ENCODE measurements around the gene ABCF1. TPM values are rescaled to one million over a fixed set of nuclear protein-coding genes. Genes with fewer than 3 reads are reported as not detected.

ABCF1 gene
- polyA plus RNA-seq, 1 donor from 2014 or later, result 19.5 TPM

Small RNA genes lying within 50 kb of the gene (small RNA-seq; reads per million reads assigned to genes)
- 4.3 to 18.3 (median 16.9) reads per million in 3 experiments for gene MIR877

Other genes with a start within 250 kb of the ABCF1 start
- 9.2 and 14.0 TPM in 2 replicates for gene TRIM39, start 244.5 kb upstream of the ABCF1 start, polyA plus RNA-seq
- 109 and 116 TPM in 2 replicates for gene RPP21, start 226.3 kb upstream of the ABCF1 start, polyA plus RNA-seq
- 0.14 and 0.51 TPM in 2 replicates for gene HLA-E, start 81.9 kb upstream of the ABCF1 start, polyA plus RNA-seq
- gene GNL1, start 15.0 kb upstream of the ABCF1 start, polyA plus RNA-seq, result 32.1 and 38.9 TPM in 2 replicates
- gene PRR3, start 14.1 kb upstream of the ABCF1 start, polyA plus RNA-seq, result 11.7 and 13.0 TPM in 2 replicates
- gene PPP1R10, start 45.8 kb downstream of the ABCF1 start, polyA plus RNA-seq, result 13.7 and 18.8 TPM in 2 replicates
- gene MRPS18B, start 46.4 kb downstream of the ABCF1 start, polyA plus RNA-seq, result 77.7 and 106 TPM in 2 replicates
- 54.9 and 70.4 TPM in 2 replicates for gene ATAT1, start 55.4 kb downstream of the ABCF1 start, polyA plus RNA-seq
- gene C6orf136, start 75.7 kb downstream of the ABCF1 start, polyA plus RNA-seq, result 8.5 and 12.4 TPM in 2 replicates
- 29.1 and 31.9 TPM in 2 replicates for gene DHX16, start 101.6 kb downstream of the ABCF1 start, polyA plus RNA-seq
- 50.6 and 55.1 TPM in 2 replicates for gene PPP1R18, start 115.2 kb downstream of the ABCF1 start, polyA plus RNA-seq
- gene NRM, start 119.5 kb downstream of the ABCF1 start, polyA plus RNA-seq, result 7.1 and 7.5 TPM in 2 replicates
- gene MDC1, start 145.8 kb downstream of the ABCF1 start, polyA plus RNA-seq, result 4.3 and 8.1 TPM in 2 replicates
- gene TUBB, start 148.9 kb downstream of the ABCF1 start, polyA plus RNA-seq, result 711 and 792 TPM in 2 replicates
- gene FLOT1, start 171.2 kb downstream of the ABCF1 start, polyA plus RNA-seq, result 72.7 and 84.7 TPM in 2 replicates
- 1.3 and 3.0 TPM in 2 replicates for gene IER3, start 173.1 kb downstream of the ABCF1 start, polyA plus RNA-seq

All from neural cell (in vitro differentiated cells).